ENCODE results near the gene OR51B5.
"Not testable (repeated sequence)": the region's sequence is repeated elsewhere in the genome, so short reads cannot be mapped to it uniquely, and the experiment has no call there.

The OR51B5 gene

DNA sequence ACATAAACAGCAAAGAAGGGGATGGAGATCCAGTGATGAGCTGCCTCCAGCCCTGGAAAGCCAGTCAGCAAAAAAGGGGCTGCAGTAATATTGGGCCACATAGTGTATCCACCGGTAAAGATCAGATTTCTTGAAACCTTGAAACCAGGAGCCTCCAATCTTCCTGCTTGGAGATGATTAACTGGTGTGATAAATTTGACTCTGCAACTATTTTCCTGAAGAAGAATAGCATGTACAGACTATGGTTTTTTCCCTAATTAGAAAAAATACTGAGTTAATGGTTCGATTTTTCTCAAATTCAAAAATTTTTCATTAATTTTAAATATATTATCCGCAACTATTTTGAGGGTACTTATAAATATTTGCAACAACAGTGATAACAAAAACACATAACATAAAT is 19.1 kb downstream of the OR51B5 start, which contains the start of gene OR51B2:
Gene OR51B2, minus strand, starts transcription at position 101 of the 400 bp plus-strand sequence. Its CDS starts 0 bp downstream, at position 101.
- DNase-seq = no peak

DNA sequence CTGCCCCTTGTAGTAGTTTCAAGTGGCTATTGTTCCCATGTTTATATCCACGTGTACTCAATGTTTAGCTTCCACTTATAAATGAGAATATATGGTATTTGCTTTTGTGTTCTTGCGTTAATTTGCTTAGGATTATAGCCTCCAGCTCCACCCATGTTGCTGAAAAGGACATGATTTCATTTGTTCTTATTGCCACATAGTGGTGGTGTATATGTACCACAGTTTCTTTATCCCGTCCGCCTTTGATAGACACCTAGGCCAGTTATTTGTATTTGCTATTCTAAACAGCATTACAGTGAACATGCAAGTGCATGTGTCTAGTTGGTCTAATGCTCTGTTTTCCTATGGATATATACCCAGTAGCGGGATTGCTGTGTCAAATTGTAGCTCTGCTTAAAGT is 26.0 kb downstream of the OR51B5 start:
- DNase-seq = no peak

DNA sequence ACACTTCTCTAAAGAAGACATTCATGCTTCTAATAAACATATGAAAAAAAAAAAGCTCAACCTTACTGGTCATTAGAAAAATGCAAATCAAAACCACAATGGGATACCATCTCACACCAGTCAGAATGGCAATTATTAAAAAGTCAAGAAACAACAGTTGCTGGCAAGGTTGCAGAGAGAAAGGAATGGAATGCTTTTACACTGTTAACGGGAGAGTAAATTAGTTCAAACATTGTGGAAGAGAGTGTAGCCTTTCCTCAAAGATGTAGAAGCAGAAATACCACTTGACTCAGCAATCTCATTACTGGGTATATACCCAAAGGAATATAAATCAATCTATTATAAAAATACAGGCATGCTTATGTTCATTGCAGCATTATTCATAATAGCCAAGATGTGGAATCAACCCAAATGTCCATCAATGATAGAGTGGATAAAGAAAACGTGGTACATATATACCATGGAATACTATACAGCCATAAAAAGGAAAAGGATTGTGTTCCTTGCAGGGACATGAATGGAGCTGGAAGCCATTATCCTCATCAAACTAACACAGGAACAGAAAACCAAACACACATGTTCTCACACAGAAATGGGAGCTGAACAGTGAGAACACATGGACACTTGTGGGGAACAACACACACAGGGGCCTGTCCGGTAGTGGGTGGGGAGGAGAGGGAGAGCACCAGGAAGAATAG is 29.8 kb downstream of the OR51B5 start:
- not testable (repeated sequence) for DNase-seq

DNA sequence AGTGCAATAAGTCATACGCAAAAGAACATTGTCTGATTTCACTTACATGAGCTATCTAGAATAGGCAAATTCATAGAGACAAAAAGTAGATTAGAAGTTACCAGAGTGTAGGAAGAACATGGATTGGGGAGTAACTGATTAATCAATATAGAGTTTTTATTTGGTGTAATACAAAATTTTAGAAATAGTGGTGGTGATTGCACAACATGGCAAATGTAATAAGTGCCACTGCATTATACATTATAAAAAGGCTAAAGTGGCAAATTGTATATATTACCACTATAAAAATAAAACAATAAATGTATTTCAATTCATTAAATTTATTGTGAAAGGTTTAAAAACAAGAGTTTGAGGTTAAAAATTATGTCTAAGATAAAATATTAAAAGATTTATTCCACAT is 32.9 kb downstream of the OR51B5 start:
- DNase-seq = no peak

DNA sequence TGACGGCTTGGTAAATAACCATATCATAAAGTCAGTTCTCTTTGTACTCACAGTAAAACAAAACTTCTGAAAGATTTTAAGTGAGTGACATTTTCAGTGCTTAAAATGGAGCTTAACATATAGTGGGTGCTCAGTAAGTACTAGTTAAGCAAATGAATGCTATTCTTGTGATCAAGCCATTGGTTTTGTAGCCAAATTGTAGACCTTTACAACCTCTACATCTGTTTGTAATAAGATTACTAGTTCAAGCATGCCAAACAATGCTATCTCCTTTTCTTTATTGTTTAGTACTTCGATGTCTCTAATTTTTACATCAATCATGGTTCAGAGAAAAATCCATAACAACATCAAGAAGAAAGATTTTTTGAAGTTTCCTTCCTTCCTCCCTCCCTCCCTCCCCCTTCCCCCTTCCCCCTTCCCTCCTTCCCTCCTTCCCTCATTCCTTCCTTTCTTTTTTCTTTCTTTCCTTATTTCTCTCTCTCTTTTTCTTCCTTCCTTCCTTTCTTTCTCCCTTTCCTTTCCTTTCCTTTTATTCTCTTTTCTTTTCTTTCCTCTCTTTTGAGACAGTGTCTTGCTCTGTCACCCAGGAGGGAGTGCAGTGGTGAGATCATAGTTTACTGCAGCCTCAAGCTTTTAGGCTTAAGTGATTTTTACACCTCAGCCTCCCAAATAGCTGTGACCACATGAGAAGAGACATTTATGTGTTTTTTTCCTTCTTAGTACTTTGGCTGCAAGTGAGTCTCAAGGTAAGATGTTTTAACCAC is 35.9 kb downstream of the OR51B5 start:
- DNase-seq = no peak

DNA sequence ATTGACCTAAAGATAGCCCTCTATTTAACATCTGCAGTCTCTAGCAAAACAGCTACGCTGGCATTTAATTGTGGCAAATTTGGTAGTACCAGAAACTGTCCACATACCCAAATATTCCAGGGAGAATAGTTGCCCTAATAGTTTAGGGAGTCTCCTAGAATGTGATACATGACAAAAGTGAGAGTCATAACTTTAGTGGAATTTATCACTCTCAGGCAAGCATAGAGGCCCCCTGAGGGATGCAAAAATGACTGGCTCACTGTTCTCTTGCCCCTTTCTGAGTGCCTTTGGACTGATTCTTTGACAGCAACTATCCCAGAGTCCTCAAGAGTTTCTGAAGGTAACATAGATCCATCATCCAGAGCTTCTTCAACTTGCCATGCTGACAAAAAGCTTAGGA is 39.3 kb downstream of the OR51B5 start:
- DNase-seq = no peak

DNA sequence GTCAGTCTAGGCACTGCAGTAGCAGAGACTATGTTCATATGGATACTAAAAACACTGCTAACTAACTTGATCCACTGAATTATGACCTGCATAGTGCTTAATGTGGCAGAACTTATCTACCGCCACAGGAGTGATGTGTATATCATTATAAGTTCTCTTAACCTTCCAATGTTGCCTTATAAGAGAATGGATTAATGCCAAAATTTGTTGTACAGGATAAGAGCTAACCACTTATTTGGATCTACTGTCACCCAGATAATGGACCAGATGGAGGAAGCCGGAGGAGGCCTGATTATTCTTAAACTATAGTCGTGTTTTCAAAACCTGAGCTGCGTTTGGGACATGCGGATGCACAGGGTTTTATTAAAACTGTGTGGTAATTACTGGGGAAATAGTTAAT is 39.7 kb downstream of the OR51B5 start:
- no peak for DNase-seq

DNA sequence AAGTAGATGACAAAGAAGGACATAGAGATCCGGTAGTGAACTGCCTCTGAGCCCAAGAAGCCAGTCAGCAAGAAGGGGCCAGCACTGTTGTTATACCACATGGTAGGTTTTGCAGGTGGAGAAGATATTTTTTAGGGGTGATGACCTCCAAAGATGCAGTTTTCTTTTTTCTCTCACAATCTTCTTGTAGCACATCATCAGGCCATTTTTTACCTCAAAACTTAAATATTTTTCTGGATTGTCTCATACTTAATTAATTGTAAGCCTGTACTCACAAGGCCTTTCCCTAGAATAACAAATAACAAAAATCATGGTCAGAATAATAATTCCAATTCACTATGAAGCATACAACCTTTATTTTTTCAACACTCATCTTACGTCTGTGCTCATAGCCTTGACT is 41.5 kb downstream of the OR51B5 start, which contains the start of gene OR51B4:
Gene OR51B4, minus strand, starts transcription at position 101 of the 400 bp plus-strand sequence. Its CDS starts 0 bp downstream, at position 101.
- DNase-seq = no peak

DNA sequence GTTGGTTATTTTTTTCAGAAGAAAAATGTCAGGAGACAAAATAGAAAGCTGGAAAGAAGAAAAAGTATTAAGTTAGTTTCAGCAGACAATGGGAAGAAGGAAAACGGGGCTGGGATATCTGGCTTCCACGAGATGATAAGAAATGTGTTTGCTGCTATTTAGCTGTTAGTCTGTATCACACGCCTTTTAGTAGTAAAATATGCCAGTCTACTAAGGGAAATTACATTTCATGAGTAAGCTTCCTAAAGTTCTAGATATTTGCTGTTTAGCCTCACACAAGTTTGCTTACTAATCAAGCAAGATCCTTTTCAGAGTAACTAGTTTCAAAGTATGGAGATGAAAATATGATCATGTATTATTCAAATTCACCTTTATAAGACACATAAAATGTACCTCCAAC is 43.1 kb downstream of the OR51B5 start:
- DNase-seq = no peak

DNA sequence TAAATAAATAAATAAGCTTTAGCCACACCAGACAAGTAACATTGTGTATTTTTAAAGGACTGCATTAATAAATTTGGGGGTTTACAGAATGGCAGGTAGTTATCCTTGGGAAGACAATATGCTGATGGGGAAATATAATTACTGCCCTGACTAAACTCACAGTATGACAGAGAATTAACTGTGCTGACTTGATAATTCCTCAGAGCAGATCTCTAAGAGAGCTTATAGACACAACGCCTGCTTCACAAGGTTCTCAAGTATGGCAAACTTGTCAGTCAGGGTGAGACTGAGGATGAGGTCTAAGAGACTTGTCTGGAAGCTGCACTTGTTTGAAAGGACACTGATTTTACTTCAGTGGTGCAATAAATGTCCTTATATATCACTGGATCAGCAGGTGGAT is 44.9 kb downstream of the OR51B5 start:
- no peak for DNase-seq

DNA sequence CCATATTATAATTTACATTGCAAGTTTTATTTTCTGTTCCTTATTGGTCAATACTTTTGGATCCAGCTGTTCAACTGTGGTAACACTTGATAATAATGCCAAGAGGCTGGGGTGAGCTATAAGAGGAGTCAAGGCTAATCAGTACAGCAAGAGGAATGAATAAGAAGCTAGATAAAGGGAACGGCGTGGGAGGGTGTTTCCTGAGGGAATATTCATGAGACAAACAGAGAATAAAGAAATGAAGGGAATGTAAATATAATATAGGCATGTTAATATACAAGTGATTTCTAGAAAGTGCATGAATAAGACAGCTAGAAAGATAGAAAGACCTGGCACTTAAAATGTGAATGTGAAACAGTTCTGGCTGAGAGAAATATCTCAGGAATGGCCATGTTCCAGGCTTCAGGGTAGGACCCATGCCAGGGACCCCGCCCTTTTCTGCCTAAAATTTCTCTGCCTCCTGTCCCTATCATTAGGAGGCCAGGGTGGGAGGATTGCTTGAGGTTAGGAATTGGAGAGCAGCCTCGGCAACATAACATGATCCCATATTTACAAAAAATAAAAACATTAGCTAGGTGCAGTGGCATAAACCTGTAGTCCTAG is 45.5 kb downstream of the OR51B5 start:
- DNase-seq = no peak

DNA sequence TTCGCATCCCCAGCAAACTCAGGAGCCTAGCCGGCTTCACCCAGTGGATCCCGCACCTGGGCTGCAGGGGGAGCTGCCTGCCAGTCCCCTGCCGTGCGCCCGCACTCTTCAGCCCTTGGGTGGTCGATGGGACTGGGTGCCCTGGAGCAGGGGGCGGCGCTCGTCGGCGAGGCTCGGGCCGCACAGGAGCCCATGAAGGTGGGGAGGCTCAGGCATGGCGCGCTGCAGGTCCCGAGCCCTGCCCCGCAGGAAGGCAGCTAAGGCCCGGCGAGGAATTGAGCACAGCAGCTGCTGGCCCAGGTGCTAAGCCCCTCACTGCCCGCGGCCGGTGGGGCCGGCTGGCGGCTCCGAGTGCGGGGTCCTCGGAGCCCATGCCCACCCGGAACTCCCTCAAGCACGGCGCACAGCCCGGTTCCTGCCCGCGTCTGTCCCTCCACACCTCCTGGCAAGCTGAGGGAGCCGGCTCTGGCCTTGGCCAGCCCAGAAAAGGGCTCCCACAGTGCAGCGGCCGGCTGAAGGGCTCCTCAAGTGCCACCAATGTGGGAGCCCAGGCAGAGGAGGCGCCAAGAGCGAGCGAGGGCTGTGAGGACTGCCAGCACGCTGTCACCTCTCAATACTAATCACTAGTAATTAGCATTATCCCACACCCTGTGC is 48.9 kb downstream of the OR51B5 start:
- DNase-seq = not testable (repeated sequence)

DNA sequence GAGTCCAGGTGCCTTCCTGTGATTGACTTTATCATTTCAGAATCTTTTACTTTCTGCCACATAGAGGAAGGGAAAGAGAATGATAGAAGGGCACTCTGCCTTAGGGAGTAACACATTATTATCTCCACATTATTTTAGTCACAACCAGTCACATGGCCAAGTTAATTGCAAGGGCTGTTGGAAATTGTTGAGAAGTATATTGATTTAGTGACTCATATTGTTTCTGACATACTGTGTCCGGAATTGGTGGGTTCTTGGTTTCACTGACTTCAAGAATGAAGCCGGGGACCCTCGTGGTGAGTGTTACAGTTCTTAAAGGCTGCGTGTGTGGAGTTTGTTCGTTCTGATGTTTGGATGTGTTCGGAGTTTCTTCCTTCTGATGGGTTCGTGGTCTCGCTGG is 50.3 kb downstream of the OR51B5 start:
- no peak for DNase-seq

All from activated effector memory CD4-positive, alpha-beta T cell treated with Interleukin-2 at 50 U/mL for 16 hours (primary cell).